HG03108 (cell line): ENCODE results near the gene DAZAP2.

Experiments
- ATAC-seq: cut with Tn5 transposase; IDR thresholded peaks from one replicate; pipeline ENCODE4 v1.9.1; 2021; ENCODE audit warnings: moderate library complexity; ENCODE audit not compliant: unreplicated experiment

Gene DAZAP2, protein sequence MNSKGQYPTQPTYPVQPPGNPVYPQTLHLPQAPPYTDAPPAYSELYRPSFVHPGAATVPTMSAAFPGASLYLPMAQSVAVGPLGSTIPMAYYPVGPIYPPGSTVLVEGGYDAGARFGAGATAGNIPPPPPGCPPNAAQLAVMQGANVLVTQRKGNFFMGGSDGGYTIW

DNA sequence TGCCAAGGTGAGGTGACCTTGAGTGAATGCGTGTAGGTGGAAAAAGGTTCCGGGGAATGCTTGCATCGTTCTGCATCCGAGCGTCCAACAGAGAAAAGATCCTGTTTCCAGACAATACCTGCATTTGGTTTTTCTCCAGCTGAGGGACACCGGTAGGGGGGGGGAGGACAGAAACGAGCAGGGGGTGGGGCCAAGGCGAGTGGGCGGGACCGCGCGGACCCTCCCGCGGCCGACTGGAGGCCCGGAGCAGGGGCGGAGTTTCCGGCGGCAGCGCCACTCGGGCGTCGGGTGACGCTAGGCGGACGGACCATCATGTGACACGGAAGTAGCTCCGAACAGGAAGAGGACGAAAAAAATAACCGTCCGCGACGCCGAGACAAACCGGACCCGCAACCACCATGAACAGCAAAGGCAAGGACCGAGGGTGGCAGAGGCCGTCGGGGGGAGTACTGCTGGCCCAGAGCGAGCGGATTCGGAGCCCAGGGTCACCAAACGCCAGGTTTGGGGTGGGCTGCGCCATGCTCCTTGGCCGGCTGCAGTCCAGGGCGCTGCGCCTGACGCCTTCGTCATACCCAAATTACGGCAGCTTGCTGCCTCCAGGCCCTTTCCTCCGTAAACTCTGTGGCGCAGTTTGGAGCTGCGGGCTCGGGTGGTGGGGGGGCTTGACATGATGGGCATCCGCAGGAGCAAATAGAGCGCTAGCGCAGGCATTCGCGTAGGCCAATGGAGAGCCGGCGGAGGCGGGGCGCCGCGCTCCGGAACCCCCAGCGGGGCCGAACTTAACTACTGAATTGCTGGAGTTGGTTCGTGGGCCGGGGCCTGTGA lies at the start of gene DAZAP2:
Gene DAZAP2 (plus strand): TSS at position 317 of the 825 bp plus-strand sequence. CDS start 82 bp downstream, at position 399.
- peak; percentile 91 for ATAC-seq

GRCh38 chr12:51189790-51190355 lies 48.8 kb upstream of the DAZAP2 start:
- no peak for ATAC-seq

DNA sequence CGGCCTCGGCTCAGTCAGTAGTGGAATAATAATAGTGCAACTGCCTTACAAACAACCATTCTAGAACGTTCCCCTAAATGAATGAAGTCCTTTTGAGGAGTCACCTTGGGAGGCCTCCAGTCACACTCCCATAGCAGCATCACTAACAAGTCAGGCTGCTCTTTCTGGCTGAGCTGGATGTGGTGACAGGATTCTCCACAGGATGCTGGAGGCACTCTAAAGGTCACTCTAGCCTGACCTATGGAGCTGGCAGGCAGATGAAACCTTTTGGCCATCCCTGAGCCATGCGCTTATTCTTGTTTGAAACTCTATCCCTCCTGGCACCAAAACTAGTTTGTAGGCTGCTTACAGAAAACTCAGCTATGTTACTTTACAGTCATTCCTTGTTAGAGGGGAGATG lies 47.8 kb upstream of the DAZAP2 start:
- ATAC-seq, result no peak

GRCh38 chr12:51191516-51192283 lies 46.9 kb upstream of the DAZAP2 start:
- no peak for ATAC-seq

DNA sequence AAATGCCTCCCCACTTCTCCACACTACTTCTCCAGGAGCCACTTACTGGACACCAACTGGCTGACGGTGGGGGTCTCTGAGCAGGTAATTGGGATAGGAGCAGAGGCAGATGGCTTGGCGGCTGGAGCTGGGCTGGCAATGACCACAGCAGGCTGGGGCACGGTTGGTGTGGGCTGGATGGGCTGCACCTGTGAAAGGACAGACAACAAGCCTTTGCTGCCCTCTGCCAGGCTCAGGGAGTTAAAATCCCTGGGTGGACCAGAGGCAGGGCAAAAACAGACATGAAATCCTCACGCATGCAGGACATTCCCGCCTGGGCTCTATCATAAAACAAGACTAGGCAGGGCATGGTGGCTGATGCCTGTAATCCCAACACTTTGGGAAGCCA lies 46.3 kb upstream of the DAZAP2 start:
- no peak for ATAC-seq

DNA sequence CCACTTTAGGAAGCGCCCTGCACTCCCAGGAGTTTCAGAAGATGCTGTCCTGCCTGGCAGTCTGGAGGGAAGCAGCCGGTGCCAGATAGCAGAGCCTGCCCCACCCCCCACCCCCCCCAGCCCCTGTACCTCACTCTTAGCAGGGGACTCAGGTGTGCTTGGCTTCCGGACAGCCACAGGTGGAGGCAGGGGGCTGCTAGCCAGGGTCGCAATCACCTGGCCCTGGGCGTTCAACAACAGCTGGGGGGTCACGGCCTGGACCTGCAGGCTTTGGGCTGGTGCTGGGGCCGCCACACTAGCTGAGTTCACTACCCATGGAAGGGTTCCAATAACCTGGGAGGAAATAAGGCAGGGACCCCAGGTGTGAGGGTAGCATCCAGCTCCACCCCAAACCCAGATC lies 42.8 kb upstream of the DAZAP2 start:
- ATAC-seq, result no peak

GRCh38 chr12:51196547-51196946 lies 42.1 kb upstream of the DAZAP2 start:
- no peak for ATAC-seq

- no peak for ATAC-seq
These were observed 40.7 kb upstream of the DAZAP2 start for GRCh38 chr12:51197736-51198567.

DNA sequence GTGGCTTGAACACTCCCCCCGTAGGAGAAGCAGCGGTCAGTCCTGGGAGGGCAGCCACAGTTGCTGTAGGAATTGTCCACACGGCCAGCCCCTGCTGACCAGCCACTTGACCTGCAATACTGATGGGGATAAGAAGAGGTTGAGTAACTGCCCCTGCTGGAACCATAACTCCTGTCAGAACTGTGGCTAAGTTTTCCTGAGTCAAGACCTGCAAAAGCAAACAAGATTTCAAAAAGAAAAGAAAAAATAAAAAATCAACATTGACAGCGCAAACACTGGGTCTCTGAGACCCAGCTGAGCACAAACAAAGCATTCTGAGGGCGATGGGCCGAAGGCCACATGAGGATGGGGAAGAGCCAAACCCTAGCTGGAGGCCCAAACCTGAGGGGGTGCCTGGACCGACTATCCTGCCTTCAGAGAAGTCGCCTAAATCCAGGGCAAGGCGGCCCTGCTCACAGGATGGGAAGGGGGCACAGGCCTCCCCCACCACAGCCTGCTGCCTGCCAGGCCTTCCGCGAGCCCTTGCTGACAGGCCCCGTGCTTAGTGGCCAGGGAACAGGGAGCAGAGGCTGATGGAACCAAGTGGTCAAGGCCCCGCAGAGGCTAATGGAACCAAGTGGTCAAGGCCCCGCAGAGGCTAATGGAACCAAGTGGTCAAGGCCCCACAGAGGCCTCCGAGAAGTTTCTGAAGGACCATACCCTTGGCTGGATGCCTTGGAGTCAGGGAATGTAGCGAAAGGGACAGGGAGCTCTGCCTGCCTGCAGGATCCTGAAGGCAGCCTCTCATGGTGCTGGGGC lies 39.9 kb upstream of the DAZAP2 start:
- no peak for ATAC-seq

GRCh38 chr12:51199366-51199945 lies 39.2 kb upstream of the DAZAP2 start:
- no peak for ATAC-seq

GRCh38 chr12:51200156-51200555 lies 38.5 kb upstream of the DAZAP2 start:
- no peak for ATAC-seq

- no peak for ATAC-seq
These were observed 37.8 kb upstream of the DAZAP2 start for GRCh38 chr12:51200806-51201205.

GRCh38 chr12:51202718-51203117 lies 35.9 kb upstream of the DAZAP2 start:
- no peak for ATAC-seq

DNA sequence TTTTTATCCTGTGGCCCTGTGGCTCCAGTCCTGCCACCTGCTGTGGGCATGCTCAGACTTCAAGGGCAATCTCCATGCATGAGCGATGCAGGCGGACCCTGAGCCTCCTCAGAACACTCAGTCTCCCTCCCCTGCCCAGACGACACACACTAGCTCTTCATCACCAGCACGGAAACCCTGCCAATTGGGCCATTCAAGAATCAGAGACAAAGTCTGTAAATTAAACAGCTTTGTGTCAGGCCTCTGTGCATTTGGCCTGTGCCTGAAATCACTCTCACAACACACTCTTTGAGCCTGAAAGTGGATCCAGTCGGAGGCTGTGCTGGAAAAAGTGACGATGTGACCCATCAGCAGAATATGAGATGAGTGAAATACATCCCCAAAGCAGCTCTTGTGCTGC lies 33.3 kb upstream of the DAZAP2 start:
- ATAC-seq, result no peak

- no peak for ATAC-seq
These were observed 30.5 kb upstream of the DAZAP2 start for GRCh38 chr12:51208016-51208660.

- ATAC-seq, result no peak
These were observed 29.4 kb upstream of the DAZAP2 start for GRCh38 chr12:51209259-51209658.

DNA sequence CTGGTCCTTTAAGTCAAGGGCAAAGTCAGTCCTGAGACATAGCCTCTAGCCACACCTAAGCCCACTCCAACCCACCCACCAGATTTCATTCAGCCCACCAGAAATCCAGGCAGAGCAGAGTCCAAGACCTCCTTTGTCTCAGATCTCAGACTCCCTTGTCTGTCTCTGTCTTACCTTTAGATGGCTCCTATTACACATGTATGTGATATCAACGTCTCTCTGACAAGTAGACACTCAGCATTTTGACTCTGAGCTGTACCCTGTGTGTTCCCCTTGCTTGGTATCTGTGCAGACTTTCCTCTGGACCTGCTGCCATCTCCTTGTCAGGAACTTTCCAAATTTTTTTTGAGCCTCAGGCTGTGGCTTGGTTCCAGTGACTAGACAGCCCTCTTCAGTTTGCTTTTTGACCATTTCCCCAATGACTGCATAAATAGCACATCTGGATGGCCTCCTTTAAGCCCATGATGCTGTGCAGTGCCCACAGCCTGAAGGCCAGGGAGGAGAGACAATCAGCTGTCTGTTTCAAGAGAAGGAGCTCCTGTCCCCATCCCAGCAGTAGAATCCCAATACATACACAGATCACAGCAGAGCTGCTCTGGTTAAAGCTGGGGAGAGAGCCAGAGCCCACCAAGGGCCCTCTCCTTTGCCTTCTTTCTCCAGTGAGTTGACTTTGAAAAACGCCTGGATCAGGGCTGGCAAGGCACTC lies 27.8 kb upstream of the DAZAP2 start:
- ATAC-seq, result no peak

DNA sequence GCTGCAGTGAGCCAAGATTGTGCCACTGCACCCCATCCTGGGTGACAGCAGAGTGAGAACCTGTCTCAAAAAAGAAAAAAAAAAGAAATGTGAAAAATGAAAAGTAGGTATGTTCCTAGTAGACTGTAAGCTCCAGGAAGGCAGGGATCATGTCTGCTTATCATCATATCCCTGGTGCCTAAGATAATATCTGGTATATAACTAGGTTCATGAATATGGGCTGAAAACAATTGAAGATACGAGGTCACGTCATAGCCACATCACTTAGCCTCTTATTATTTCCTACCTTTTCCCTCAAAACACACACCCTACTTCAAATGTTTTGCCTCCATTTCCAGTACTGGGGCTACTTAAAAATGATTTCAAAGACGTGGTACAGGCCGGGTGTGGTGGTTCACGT lies 23.7 kb upstream of the DAZAP2 start:
- no peak for ATAC-seq
